Posterior cingulate gyrus (tissue), 11 donors: ENCODE measurements around the gene CSNK1E.
A peak's percentile ranks its signal among the peaks of the same experiment; 100 is the strongest.

ENCODE experiments used
- DNase-seq, 10 donors: peaks; one replicate each; pipeline versions ENCODE4 v3.0.0 to v3.0.0-alpha.2; 2020 to 2021; ENCODE audit warnings: mixed read lengths in 3 of 10
- intact Hi-C: fragments of 100-400 bp; cut with DNase I; formaldehyde crosslinking; loops from one replicate; pipeline ENCODE4 v1.15.1; 2023

CSNK1E gene

GRCh38 chr22:38336699-38337098 is 19.5 kb upstream of the CSNK1E start:
- DNase-seq: peak in 1 of 10 donors; percentile 45
- intact Hi-C loops: no loop called here

GRCh38 chr22:38335077-38335476 is 17.8 kb upstream of the CSNK1E start:
- DNase-seq: no peak
- intact Hi-C loops: no loop called here

- peak in 6 of 10 donors; percentile 15 to 91 (median 63) for DNase-seq
- intact Hi-C loops: no loop called here
These were observed 10.6 kb upstream of the CSNK1E start for GRCh38 chr22:38327805-38328204.

DNA sequence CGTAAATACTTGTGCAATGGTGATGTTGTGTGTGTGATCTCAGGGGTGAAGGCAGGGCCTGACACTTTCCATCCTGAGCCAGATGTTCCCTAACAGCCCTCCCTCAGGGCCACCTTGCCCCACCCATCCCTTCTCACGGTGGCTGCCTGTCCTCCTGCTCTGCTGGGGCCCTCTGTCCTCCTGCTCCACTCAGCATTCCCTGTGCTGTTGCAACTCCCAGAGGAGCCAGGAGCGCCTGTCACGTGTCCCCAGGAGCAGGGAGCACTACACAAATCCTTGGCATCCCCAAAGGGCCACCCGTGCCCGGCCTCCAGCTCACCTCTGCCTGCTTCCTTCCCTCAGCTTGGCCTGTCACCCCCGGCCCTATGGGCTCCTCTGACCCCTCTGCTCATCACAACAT is 10.2 kb upstream of the CSNK1E start:
- intact Hi-C loops: no loop called here
- DNase-seq: no peak

DNA sequence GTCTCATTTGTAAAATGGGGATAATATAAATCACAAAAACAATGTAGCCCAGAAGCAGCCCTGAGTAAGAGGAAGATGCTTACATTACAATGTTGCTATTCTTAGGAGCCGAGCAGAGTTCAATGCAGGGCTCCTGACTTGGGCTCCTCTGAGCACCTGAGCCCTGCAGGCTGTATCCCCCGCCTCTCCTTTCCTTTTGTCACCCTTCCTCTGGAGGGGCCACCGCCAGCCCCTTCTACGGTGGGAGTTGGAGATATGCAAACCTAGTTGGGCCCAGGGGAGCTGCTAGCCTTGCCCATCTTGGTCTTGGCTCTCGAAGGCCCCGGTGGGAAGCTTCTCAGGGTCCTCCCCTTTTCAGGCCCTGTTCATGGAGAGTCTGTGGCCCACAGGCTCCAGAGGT is 8.4 kb upstream of the CSNK1E start:
- intact Hi-C loops: no loop called here
- no peak for DNase-seq

- intact Hi-C loops: no loop called here
These were observed 3.6 kb upstream of the CSNK1E start for GRCh38 chr22:38320605-38321402.

DNA sequence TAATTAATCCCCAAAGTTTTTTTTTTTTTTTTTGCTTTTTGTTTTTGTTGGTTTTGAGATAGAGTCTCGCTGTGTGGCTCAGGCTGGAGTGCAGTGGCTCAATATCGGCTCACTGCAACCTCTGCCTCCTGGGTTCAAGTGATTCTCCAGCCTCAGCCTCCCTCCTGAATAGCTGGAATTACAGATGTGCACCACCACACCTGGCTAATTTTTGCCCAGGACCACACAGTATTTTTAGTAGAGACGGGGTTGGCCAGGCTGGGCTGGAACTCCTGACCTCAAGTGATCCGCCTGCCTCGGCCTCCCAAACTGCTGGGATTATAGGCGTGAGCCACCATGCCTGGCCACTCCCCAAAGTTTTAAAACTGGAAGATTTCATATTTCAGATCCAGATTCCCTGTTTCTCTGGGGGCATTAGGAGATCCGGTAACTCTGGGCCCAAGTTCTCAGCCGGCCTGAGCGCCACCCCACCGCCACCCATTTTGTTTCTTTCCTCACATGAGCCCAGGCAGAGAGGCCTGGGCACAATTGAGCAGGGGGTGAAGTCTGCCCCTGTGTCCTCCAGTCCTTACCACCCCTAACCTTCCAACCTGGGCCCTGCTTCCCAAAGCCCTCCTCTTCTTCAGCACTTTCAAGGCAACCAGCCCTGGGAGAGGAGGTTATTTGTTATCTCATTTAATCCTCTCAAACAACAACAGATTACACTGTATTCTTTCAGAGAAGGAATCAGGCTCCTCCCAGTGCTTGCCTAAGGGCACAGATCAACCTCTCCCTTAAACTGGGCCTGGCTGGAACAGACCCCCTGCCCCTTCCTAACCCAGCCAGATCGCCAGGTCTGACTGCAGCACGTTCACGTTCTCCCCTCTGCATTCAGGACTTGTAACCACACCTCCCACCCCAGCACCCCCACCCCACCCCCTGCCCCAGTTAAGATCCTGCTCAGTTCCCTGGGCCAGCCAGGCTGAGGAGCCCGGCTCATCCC is 1.9 kb upstream of the CSNK1E start:
- DNase-seq: no peak
- intact Hi-C loops: no loop called here

More at GRCh38 chr22:38320605-38321402, 3.6 kb upstream of the CSNK1E start:
- no peak for DNase-seq

DNA sequence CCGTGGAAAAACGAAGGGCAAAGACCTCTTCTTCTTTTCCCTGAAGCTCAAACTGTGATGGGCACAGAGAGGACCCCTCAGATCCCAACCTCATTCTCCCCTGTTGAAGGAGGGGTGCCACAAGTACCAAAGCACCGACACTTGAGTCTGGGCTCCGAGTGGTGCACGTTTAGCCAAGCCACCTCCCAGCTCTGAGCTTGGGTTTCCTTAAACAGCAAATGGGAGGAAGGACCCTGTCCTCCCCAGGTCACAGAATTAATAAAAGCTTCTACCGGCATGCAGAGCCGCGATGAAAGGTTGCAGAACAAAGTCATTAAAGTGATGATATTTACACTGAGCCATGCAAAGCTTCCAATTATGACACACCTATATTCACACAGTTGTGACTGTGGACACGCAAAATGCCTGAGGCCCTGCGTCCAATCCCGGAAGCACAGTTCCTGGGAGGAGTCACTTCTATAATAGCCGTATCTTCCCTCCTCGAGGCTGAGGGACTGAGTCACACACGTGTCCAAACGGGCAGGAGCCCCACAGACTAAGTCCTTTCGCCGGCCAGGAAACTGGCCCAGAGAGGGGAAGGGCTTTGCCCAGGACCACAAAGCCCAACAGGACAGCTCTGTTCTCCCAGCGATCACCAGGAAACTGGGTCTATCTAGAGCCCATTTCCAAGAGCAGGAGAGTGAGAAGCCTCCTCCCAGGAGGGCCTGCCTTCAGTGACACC is 922 bp upstream of the CSNK1E start:
- intact Hi-C loops: no loop called here
- peak in 3 of 10 donors; percentile 32 to 82 (median 46) for DNase-seq

GRCh38 chr22:38316364-38317121 is 690 bp downstream of the CSNK1E start:
- peak; percentile 67 to 97 (median 76) for DNase-seq
- intact Hi-C loops: loop anchor here (1.0 kb wide), 1 partner anchor 43 kb away; the partner anchor contains the start of gene TMEM184B

DNA sequence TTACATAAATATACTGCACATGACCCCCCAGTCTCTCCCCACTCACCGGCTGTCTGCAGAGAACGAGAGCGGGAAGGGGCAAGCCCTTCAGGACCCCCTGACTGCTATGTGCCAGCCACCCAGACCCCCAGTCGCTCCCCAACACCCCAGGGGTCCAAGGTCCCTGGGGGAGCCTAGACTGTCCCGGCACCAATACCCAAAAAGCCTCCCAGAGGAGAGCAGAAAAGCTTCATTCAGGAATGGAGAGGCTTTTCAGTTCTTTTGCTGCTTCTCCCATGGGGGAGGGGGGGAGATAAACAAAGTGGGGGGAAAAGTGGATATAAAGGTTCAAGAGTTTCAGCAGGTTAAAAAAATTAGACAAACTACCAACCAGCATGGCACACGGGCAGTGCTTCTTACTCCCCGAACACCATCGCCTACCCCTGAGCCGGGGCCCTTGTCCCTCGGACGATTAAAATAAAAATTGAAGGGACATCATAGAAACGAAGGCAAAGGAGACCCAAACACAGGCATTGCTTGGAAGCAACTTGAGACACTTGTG is 1.3 kb downstream of the CSNK1E start:
- intact Hi-C loops: loop anchor here (1.0 kb wide), 1 partner anchor 43 kb away; the partner anchor contains the start of gene TMEM184B
- DNase-seq: no peak

DNA sequence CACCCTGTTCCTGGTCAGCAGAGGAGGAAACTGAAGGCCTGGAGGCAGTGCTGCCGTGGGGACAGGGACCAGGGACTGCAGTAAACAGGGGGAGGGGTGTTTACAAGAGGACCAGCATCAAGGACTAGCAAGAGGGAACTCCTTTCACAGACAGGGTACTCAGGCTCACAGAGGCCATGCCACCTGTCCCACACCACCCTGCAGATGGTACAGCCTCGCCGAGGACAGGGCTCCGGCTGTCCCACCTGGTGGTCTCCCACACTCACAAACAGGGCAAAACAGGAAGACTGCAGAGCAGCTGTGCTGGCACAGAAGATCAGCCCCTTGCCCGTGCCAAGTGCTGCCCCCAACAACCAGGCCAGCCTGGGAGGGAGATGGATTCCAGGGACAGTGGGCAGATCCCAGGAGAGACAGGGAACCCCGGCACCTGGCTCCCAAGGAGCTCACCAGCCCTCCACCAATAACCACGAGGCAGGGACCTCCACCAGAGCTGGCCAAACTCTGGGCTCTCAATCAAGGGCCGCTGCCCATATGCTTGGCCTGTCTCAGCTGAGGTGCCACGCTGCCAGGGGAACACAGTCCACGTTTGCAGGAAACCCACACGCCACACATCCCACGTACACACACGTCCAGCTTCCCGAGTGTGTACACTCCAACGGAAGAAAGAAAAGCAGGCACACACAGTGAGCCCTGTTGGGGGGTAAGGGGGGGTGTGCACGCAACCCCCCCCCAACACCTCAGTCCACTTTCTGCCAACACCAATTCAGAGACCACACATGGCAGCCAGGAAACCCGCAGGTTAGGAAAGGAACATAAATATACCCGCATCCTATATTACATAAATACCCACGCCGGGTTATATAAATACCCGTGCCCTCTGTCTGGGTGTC is 2.1 kb downstream of the CSNK1E start:
- intact Hi-C loops: no loop called here

GRCh38 chr22:38314051-38314932 is 2.9 kb downstream of the CSNK1E start:
- intact Hi-C loops: no loop called here
- no peak for DNase-seq

More for the DNA sequence above, 2.1 kb downstream of the CSNK1E start:
- DNase-seq: peak in 6 of 10 donors; percentile 34 to 87 (median 51)

GRCh38 chr22:38313384-38313955 is 3.8 kb downstream of the CSNK1E start:
- no peak for DNase-seq

GRCh38 chr22:38312261-38312800 is 4.9 kb downstream of the CSNK1E start:
- intact Hi-C loops: no loop called here
- DNase-seq: no peak

More at GRCh38 chr22:38313384-38313955, 3.8 kb downstream of the CSNK1E start:
- intact Hi-C loops: no loop called here

DNA sequence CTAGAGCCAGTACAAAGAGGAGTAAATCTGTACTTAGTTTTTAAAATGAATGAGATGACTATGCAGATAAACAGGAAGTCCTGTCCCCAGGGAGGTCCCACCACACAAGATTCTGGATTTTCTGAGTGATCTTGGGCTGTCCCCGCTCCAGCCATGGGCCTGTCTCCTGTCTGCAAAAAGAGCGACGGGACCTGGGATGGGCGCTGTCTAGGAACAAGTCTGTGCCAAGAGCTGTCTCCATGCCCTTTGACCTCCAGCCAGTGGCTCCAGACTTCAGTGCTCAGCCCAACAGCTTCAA is 6.0 kb downstream of the CSNK1E start:
- intact Hi-C loops: no loop called here
- no peak for DNase-seq

GRCh38 chr22:38310518-38311322 is 6.5 kb downstream of the CSNK1E start:
- DNase-seq: no peak
- intact Hi-C loops: no loop called here
